HepG2 (cell line): Measurements from ENCODE around the gene RCE1. TPM values are rescaled to one million over a fixed set of nuclear protein-coding genes. Genes with fewer than 3 reads are reported as not detected.

Source experiments
- CCDC6 ChIP-seq: sonication (generic); formaldehyde crosslinking; IDR thresholded peaks from 2 replicates; pipeline ENCODE4 v1.8.1; 2022; ENCODE audit warnings: mild to moderate bottlenecking, missing genetic modification reagents, moderate library complexity
- DMTF1 ChIP-seq: sonication (generic); formaldehyde crosslinking; IDR thresholded peaks from 2 replicates; pipeline ENCODE4 v1.4.0; 2020; ENCODE audit warnings: mild to moderate bottlenecking, missing genetic modification reagents
- FOXK2 ChIP-seq: fragments of 450-650 bp; IDR thresholded peaks from 2 replicates; pipeline ENCODE4 v1.6.1; 2016
- KAT7 ChIP-seq: IDR thresholded peaks from 2 replicates; pipeline ENCODE4 v1.6.1; 2018; ENCODE audit warnings: borderline replicate concordance, missing compliant biosample characterization
- KDM5A ChIP-seq: fragments of 200-600 bp; sonication (generic); IDR thresholded peaks from 2 replicates; pipeline ENCODE4 v1.7.0; 2018; ENCODE audit warnings: antibody characterized with exemption, mild to moderate bottlenecking, low read length, borderline replicate concordance
- KLF16 ChIP-seq, 2 experiments: sonication (generic) in 1 of 2; formaldehyde crosslinking in 1 of 2; IDR thresholded peaks; 2 replicates each; pipeline versions ENCODE4 v1.6.1 to v1.8.0; 2016 to 2023; ENCODE audit warnings: missing genetic modification reagents in 2 of 2, missing compliant biosample characterization in 1 of 2
- MAZ ChIP-seq, 2 experiments: sonication (generic) in 1 of 2; formaldehyde crosslinking in 1 of 2; IDR thresholded peaks; 2 replicates each; pipeline versions ENCODE4 v1.5.0 to v1.6.1; 2012 to 2020; ENCODE audit warnings: low read depth in 2 of 2, mild to moderate bottlenecking in 2 of 2, borderline replicate concordance in 1 of 2, improper control_type of control experiment in 1 of 2, low read length in 1 of 2, missing genetic modification reagents in 1 of 2, moderate library complexity in 1 of 2
- NFIB ChIP-seq: sonication (generic); formaldehyde crosslinking; IDR thresholded peaks from 2 replicates; pipeline ENCODE4 v1.9.0; 2021; ENCODE audit warnings: missing genetic modification reagents, mild to moderate bottlenecking, borderline replicate concordance
- NFRKB ChIP-seq: fragments of 450-650 bp; IDR thresholded peaks from 2 replicates; pipeline ENCODE4 v1.6.1; 2017
- PAX8 ChIP-seq: sonication (generic); formaldehyde crosslinking; IDR thresholded peaks from 2 replicates; pipeline ENCODE4 v1.8.0; 2022; ENCODE audit warnings: mild to moderate bottlenecking, missing genetic modification reagents, borderline replicate concordance
- RBFOX2 ChIP-seq: fragments of 200-400 bp; formaldehyde crosslinking; IDR thresholded peaks from 2 replicates; pipeline ENCODE4 v1.6.1; 2017; ENCODE audit warnings: low read depth, mild to moderate bottlenecking, low read length
- RFX5 ChIP-seq: IDR thresholded peaks from 2 replicates; pipeline ENCODE4 v1.6.1; 2011; ENCODE audit warnings: low read depth, low read length, improper control_type of control experiment
- SRF ChIP-seq: IDR thresholded peaks from 2 replicates; pipeline ENCODE4 v1.6.1; 2011; ENCODE audit warnings: mild to moderate bottlenecking, low read depth, low read length, moderate library complexity
- U2AF1 ChIP-seq: fragments of 200-400 bp; formaldehyde crosslinking; optimal IDR thresholded peaks from 2 replicates; pipeline ENCODE3; 2017; ENCODE audit warnings: mild to moderate bottlenecking, low read depth, low read length
- ZBTB38 ChIP-seq: sonication (generic); formaldehyde crosslinking; IDR thresholded peaks from 2 replicates; pipeline ENCODE4 v1.5.1; 2020; ENCODE audit warnings: mild to moderate bottlenecking, missing genetic modification reagents
- ZNF121 ChIP-seq: sonication (generic); formaldehyde crosslinking; IDR thresholded peaks from 2 replicates; pipeline ENCODE4 v1.5.0; 2020; ENCODE audit warnings: mild to moderate bottlenecking, missing genetic modification reagents
- ZNF263 ChIP-seq: sonication (generic); formaldehyde crosslinking; IDR thresholded peaks from 2 replicates; pipeline ENCODE4 v1.4.0; 2020; ENCODE audit warnings: missing genetic modification reagents
- ZNF382 ChIP-seq: sonication (generic); formaldehyde crosslinking; IDR thresholded peaks from 2 replicates; pipeline ENCODE4 v1.5.0; 2020; ENCODE audit warnings: missing genetic modification reagents, mild to moderate bottlenecking, borderline replicate concordance
- ZNF430 ChIP-seq: sonication (generic); formaldehyde crosslinking; IDR thresholded peaks from 2 replicates; pipeline ENCODE4 v1.9.0; 2021; ENCODE audit warnings: mild to moderate bottlenecking, missing genetic modification reagents
- ZNF652 ChIP-seq: IDR thresholded peaks from 2 replicates; pipeline ENCODE4 v1.6.1; 2016; ENCODE audit warnings: low read depth, borderline replicate concordance
- ZSCAN20 ChIP-seq: sonication (generic); formaldehyde crosslinking; IDR thresholded peaks from 2 replicates; pipeline ENCODE4 v1.4.0; 2020; ENCODE audit warnings: missing genetic modification reagents, mild to moderate bottlenecking, borderline replicate concordance
- polyA plus RNA-seq, 8 experiments: library from polyadenylated mRNA; depleted of rRNA in 3 of 8; stranded (reverse) in 7 of 8; unstranded in 1 of 8; fragments of >200 nt; fragmentation: Illumina TruSeq in 4 of 8; extraction: Trizol in 4 of 8; gene quantifications; 2 replicates each; pipeline versions ENCODE4 v1.2.1 to v1.2.3, GENCODE V29; 2011 to 2016; ENCODE audit warnings: low read depth in 4 of 8, missing spikeins in 1 of 8, mixed read lengths in 1 of 8; ENCODE audit not compliant: insufficient read depth in 1 of 8
- total RNA-seq, 5 experiments: library from RNA; depleted of rRNA; stranded (reverse); fragments of >200 nt; fragmentation: Illumina TruSeq; extraction: Trizol; gene quantifications; 2 replicates each; pipeline ENCODE4 v1.2.3, GENCODE V29; 2016; ENCODE audit warnings: low read depth in 1 of 5
- TF ChIP-seq, protein P1 (sequence below): sonication (generic); formaldehyde crosslinking; IDR thresholded peaks from 2 replicates; pipeline ENCODE4 v1.5.0; 2020; ENCODE audit warnings: mild to moderate bottlenecking, missing genetic modification reagents
- TF ChIP-seq, protein P2 (sequence below): sonication (generic); formaldehyde crosslinking; conservative IDR thresholded peaks from 2 replicates; pipeline ENCODE4 v1.5.0; 2020; ENCODE audit warnings: missing genetic modification reagents

RCE1 gene
- total and polyA plus RNA-seq, 2 of the 13 experiments (the other 11 are each of a cell fraction or from before 2014, with no cell fraction given) = 22.2 to 22.4 TPM

DNA sequence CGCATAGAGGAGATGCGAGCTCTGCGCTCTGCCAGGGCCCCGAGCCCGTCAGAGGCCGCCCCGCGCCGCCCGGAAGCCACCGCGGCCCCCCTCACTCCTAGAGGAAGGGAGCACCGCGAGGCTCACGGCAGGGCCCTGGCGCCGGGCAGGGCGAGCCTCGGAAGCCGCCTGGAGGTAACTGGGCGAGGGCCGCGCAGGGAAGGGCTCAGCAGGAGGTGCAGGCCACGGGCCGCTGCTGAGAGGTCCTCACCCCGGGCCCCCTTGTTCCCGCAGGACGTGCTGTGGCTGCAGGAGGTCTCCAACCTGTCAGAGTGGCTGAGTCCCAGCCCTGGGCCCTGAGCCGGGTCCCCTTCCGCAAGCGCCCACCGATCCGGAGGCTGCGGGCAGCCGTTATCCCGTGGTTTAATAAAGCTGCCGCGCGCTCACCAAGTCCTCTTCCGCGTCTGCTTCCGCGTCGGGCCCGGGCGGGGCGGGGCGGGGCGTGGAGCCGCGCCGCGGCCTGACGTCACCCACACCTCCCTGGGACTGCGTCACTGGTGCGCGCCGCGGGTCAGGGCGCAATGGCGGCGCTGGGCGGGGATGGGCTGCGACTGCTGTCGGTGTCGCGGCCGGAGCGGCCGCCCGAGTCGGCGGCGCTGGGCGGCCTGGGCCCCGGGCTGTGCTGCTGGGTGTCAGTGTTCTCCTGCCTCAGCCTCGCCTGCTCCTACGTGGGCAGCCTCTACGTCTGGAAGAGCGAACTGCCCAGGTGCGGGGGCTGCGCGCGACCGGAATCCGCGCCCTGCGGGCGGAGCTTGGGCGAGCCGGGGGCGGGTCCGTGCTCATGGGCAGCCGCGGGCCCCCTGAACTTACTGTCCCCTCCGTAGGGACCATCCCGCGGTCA lies at the start of gene RCE1 (continued):
- TF ChIP-seq, protein P1, sequence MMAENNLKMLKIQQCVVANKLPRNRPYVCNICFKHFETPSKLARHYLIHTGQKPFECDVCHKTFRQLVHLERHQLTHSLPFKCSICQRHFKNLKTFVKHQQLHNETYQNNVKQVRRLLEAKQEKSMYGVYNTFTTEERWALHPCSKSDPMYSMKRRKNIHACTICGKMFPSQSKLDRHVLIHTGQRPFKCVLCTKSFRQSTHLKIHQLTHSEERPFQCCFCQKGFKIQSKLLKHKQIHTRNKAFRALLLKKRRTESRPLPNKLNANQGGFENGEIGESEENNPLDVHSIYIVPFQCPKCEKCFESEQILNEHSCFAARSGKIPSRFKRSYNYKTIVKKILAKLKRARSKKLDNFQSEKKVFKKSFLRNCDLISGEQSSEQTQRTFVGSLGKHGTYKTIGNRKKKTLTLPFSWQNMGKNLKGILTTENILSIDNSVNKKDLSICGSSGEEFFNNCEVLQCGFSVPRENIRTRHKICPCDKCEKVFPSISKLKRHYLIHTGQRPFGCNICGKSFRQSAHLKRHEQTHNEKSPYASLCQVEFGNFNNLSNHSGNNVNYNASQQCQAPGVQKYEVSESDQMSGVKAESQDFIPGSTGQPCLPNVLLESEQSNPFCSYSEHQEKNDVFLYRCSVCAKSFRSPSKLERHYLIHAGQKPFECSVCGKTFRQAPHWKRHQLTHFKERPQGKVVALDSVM (CRISPR knock-in tag) = peak; percentile 56
- TF ChIP-seq ZBTB38 (CRISPR knock-in tag) (peak; percentile 61; the same call in 1 of the 2 replicates), NFIB (CRISPR knock-in tag) (no peak), NFRKB (no peak), ZNF382 (CRISPR knock-in tag) (no peak), RBFOX2 (peak; percentile 96), U2AF1 (peak; percentile 75), CCDC6 (peak; percentile 73), RFX5 (peak; percentile 51; the same call in 1 of the 2 replicates), ZSCAN20 (no peak), ZNF652 (CRISPR knock-in tag) (no peak), KLF16 (CRISPR knock-in tag; IDR thresholded peaks at IDR 0.05) (0 out of 4 replicates have a peak, but pooled peaks of 1 of the 2 experiments have one; percentile 40), KDM5A (peak; percentile 96), ZNF263 (CRISPR knock-in tag) (peak; percentile 97), FOXK2 (no peak), SRF (peak; percentile 60; the same call in 1 of the 2 replicates), PAX8 (CRISPR knock-in tag) (peak; percentile 88; the same call in 1 of the 2 replicates), MAZ (IDR thresholded peaks at IDR 0.05; ENCODE audit: borderline replicate concordance, low read depth, low read length) (peak; percentile 77), MAZ (CRISPR knock-in tag; IDR thresholded peaks at IDR 0.05; ENCODE audit: low read depth) (peak; percentile 74; the same call in 1 of the 2 replicates), ZNF430 (CRISPR knock-in tag) (0 out of 2 replicates have a peak, but pooled peaks have one; percentile 34), DMTF1 (CRISPR knock-in tag) (no peak), KAT7 (CRISPR knock-in tag) (peak; percentile 93), ZNF121 (CRISPR knock-in tag) (peak; percentile 6; the same call in 1 of the 2 replicates)
- TF ChIP-seq, protein P2, sequence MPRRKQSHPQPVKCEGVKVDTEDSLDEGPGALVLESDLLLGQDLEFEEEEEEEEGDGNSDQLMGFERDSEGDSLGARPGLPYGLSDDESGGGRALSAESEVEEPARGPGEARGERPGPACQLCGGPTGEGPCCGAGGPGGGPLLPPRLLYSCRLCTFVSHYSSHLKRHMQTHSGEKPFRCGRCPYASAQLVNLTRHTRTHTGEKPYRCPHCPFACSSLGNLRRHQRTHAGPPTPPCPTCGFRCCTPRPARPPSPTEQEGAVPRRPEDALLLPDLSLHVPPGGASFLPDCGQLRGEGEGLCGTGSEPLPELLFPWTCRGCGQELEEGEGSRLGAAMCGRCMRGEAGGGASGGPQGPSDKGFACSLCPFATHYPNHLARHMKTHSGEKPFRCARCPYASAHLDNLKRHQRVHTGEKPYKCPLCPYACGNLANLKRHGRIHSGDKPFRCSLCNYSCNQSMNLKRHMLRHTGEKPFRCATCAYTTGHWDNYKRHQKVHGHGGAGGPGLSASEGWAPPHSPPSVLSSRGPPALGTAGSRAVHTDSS = no peak
